SK-N-SH (cell line): ENCODE measurements around the gene PGLYRP3. TPM values are rescaled to one million over a fixed set of nuclear protein-coding genes. Genes with fewer than 3 reads are reported as not detected.
"Not testable (repeated sequence)": the region's sequence is repeated elsewhere in the genome, so short reads cannot be mapped to it uniquely, and the experiment has no call there.

Experiments
- CTCF ChIA-PET: fragments of 300-600, 350-600 bp; formaldehyde crosslinking; extraction: SDS; loops from one replicate; lab custom pipeline; 2021; lab: Yijun Ruan, JAX
- POLR2A ChIA-PET: fragments of 350-600 bp; sonication (Branson Sonifier 250); formaldehyde crosslinking; extraction: SDS; loops from one replicate; lab custom pipeline; 2020; ENCODE audit warnings: antibody characterized with exemption, inconsistent platforms; lab: Yijun Ruan, JAX
- DNase-seq: peaks from one replicate; pipeline ENCODE4 v3.0.0; 2012
- H2AFZ ChIP-seq: fragments of 200-600 bp; sonication (generic); 2 replicates; pipeline ENCODE4 v1.8.1; 2016; ENCODE audit warnings: antibody characterized with exemption, mild to moderate bottlenecking, low read depth
- H3F3A ChIP-seq: fragments of 200-600 bp; sonication (generic); replicated peaks from 2 replicates; pipeline ENCODE3; 2016; ENCODE audit warnings: antibody characterized with exemption, mild to moderate bottlenecking; ENCODE audit not compliant: insufficient read depth
- H3K27ac ChIP-seq, 2 experiments: fragments of 200-500 bp in 1 of 2; fragments of 200-600 bp in 1 of 2; sonication (Bioruptor generic) in 1 of 2; sonication (generic), shearing (Covaris generic) in 1 of 2; 2 replicates each; pipeline versions ENCODE4 v1.5.1 to v1.6.1; 2014 to 2016; ENCODE audit warnings: low read depth in 2 of 2, inconsistent platforms in 1 of 2, low read length in 1 of 2, mild to moderate bottlenecking in 1 of 2, mixed read lengths in 1 of 2
- H3K27me3 ChIP-seq: fragments of 200-600 bp; sonication (generic), shearing (Covaris generic); 2 replicates; pipeline ENCODE4 v1.6.1; 2016; ENCODE audit warnings: mixed run types; ENCODE audit not compliant: insufficient read depth
- H3K36me3 ChIP-seq, 2 experiments: fragments of 200-500 bp in 1 of 2; fragments of 200-600 bp in 1 of 2; sonication (Bioruptor generic) in 1 of 2; sonication (generic) in 1 of 2; replicated peaks in 1 of 2; 2 replicates each; pipeline versions ENCODE3 to v1.5.1; 2014 to 2016; ENCODE audit warnings: low read length in 1 of 2, mild to moderate bottlenecking in 1 of 2; ENCODE audit not compliant: insufficient read depth in 2 of 2, control insufficient read depth in 1 of 2
- H3K4me1 ChIP-seq, 2 experiments: fragments of 200-500 bp in 1 of 2; fragments of 200-600 bp in 1 of 2; sonication (Bioruptor generic) in 1 of 2; sonication (generic), shearing (Covaris generic) in 1 of 2; 2 replicates each; pipeline versions ENCODE4 v1.5.1 to v1.6.1; 2014 to 2016; ENCODE audit warnings: low read depth in 1 of 2, low read length in 1 of 2, mixed run types in 1 of 2; ENCODE audit not compliant: insufficient read depth in 2 of 2, control insufficient read depth in 1 of 2
- H3K4me2 ChIP-seq: fragments of 200-600 bp; sonication (generic), shearing (Covaris generic); 2 replicates; pipeline ENCODE4 v1.6.1; 2017; ENCODE audit warnings: mixed run types
- H3K4me3 ChIP-seq, 2 experiments: fragments of 200-500 bp in 1 of 2; fragments of 200-600 bp in 1 of 2; sonication (Bioruptor generic) in 1 of 2; sonication (generic), shearing (Covaris generic) in 1 of 2; 2 replicates each; pipeline versions ENCODE4 v1.5.1 to v1.8.1; 2014 to 2016; ENCODE audit warnings: low read depth in 2 of 2, inconsistent platforms in 1 of 2, low read length in 1 of 2, mild to moderate bottlenecking in 1 of 2, mixed read lengths in 1 of 2, moderate library complexity in 1 of 2
- H3K79me2 ChIP-seq: fragments of 200-600 bp; sonication (generic); 2 replicates; pipeline ENCODE4 v1.8.1; 2017; ENCODE audit warnings: mild to moderate bottlenecking; ENCODE audit not compliant: insufficient read depth
- H3K9ac ChIP-seq: fragments of 200-600 bp; sonication (generic); 2 replicates; pipeline ENCODE4 v1.6.1; 2017; ENCODE audit warnings: mixed run types
- H3K9me2 ChIP-seq: fragments of 200-600 bp; sonication (generic); 2 replicates; pipeline ENCODE4 v1.6.1; 2017; ENCODE audit warnings: mixed run types
- H3K9me3 ChIP-seq: fragments of 200-600 bp; sonication (generic); 2 replicates; pipeline ENCODE4 v1.6.1; 2017; ENCODE audit warnings: mixed run types, mild to moderate bottlenecking, moderate library complexity
- H4K20me1 ChIP-seq: fragments of 200-600 bp; sonication (generic); 2 replicates; pipeline ENCODE4 v1.6.1; 2017; ENCODE audit warnings: mild to moderate bottlenecking, mixed run types; ENCODE audit not compliant: insufficient read depth
- FOSL2 ChIP-seq: IDR thresholded peaks from 2 replicates; pipeline ENCODE4 v1.4.0; 2012; ENCODE audit warnings: low read depth, mild to moderate bottlenecking, moderate library complexity, borderline replicate concordance
- MXI1 ChIP-seq: IDR thresholded peaks from 2 replicates; pipeline ENCODE4 v1.6.1; 2012; ENCODE audit warnings: mild to moderate bottlenecking, low read depth, low read length, improper control_type of control experiment
- NRF1 ChIP-seq: IDR thresholded peaks from 2 replicates; pipeline ENCODE4 v1.6.1; 2012; ENCODE audit warnings: low read depth, mild to moderate bottlenecking, low read length
- PBX3 ChIP-seq: IDR thresholded peaks from 2 replicates; pipeline ENCODE4; 2012
- REST ChIP-seq: IDR thresholded peaks from 2 replicates; pipeline ENCODE4 v1.6.1; 2012; ENCODE audit warnings: mild to moderate bottlenecking, low read depth, low read length, moderate library complexity
- RXRA ChIP-seq: IDR thresholded peaks from 2 replicates; pipeline ENCODE4 v1.4.0; 2012; ENCODE audit warnings: low read depth, mild to moderate bottlenecking, borderline replicate concordance
- TAF1 ChIP-seq: IDR thresholded peaks from 2 replicates; pipeline ENCODE4 v1.6.1; 2012; ENCODE audit warnings: low read depth, mild to moderate bottlenecking, low read length, moderate library complexity, borderline replicate concordance
- TCF12 ChIP-seq: IDR thresholded peaks from 2 replicates; pipeline ENCODE4 v1.4.0; 2012
- USF1 ChIP-seq: IDR thresholded peaks from 2 replicates; pipeline ENCODE4 v1.4.0; 2012; ENCODE audit warnings: low read depth, borderline replicate concordance
- ZBTB33 ChIP-seq: IDR thresholded peaks from 2 replicates; pipeline ENCODE4 v1.4.0; 2012; ENCODE audit warnings: low read depth, borderline replicate concordance
- WGBS: methylation state at CpG from one replicate; pipeline ENCODE4 v1.1.6; 2017; ENCODE audit warnings: low lambda C conversion rate; 5-methylcytosine and 5-hydroxymethylcytosine counted together
- polyA plus RNA-seq, 3 experiments: library from polyadenylated mRNA; depleted of rRNA; stranded (reverse); fragments of >200 nt; gene quantifications; 2 replicates each; pipeline ENCODE4 v1.2.3, GENCODE V29; 2012

PGLYRP3 gene
- polyA plus RNA-seq, 1 of the 3 experiments (the other 2 are of a cell fraction), result not detected

GRCh38 chr1:153322568-153322967 is 9.8 kb upstream of the PGLYRP3 start:
- no peak for DNase-seq
- Histone ChIP-seq H3K27ac (no peak overlapping the region), H3F3A (no peaks in the 10 kb centered on the region), H3K4me2 (no peak overlapping the region), H4K20me1 (no peaks in the 10 kb centered on the region), H3K4me3 (no peak overlapping the region), H3K9ac (no peak overlapping the region), H3K9me3 (no peaks in the 10 kb centered on the region), H3K27me3 (no peaks in the 10 kb centered on the region), H3K79me2 (no peaks in the 10 kb centered on the region), H3K4me1 (no peaks in the 10 kb centered on the region), H3K9me2 (no peaks in the 10 kb centered on the region), H2AFZ (no peak overlapping the region), H3K36me3 (no peaks in the 10 kb centered on the region)
- POLR2A ChIA-PET, result no interaction called here
- CTCF ChIA-PET, result no interaction called here
- TF ChIP-seq PBX3 (no peak), USF1 (no peak), REST (no peak), RXRA (no peak), MXI1 (no peak), ZBTB33 (no peak), FOSL2 (no peak), NRF1 (no peak), TCF12 (no peak), TAF1 (no peak)
- 0% methylated on average over 1 of the region's 1 CpG for WGBS

GRCh38 chr1:153318145-153318544 is 5.4 kb upstream of the PGLYRP3 start:
- H3K4me3 ChIP-seq, CTCF ChIA-PET: not testable (repeated sequence)
- WGBS, result 2% methylated on average over 7 of the region's 7 CpGs

GRCh38 chr1:153316013-153316412 is 3.3 kb upstream of the PGLYRP3 start:
- H3K4me1 ChIP-seq, H3K9me3 ChIP-seq, H2AFZ ChIP-seq, DNase-seq, H3K9ac ChIP-seq, H3K4me2 ChIP-seq, POLR2A ChIA-PET, H3K27ac ChIP-seq, H3K79me2 ChIP-seq, H3K27me3 ChIP-seq, H3K9me2 ChIP-seq, H3F3A ChIP-seq, H4K20me1 ChIP-seq, CTCF ChIA-PET, H3K36me3 ChIP-seq, H3K4me3 ChIP-seq: not testable (repeated sequence)

More at GRCh38 chr1:153318145-153318544, 5.4 kb upstream of the PGLYRP3 start:
- H3K4me2 ChIP-seq, H3K9me3 ChIP-seq, H3K9ac ChIP-seq, H2AFZ ChIP-seq, H3K27ac ChIP-seq, POLR2A ChIA-PET, H3K4me1 ChIP-seq, H3K36me3 ChIP-seq, H3K79me2 ChIP-seq, H3K27me3 ChIP-seq, H3K9me2 ChIP-seq, H3F3A ChIP-seq, DNase-seq, H4K20me1 ChIP-seq: not testable (repeated sequence)

GRCh38 chr1:153314388-153314787 is 1.6 kb upstream of the PGLYRP3 start:
- CTCF ChIA-PET, H3K4me1 ChIP-seq: not testable (repeated sequence)

More at GRCh38 chr1:153314388-153314787, 1.6 kb upstream of the PGLYRP3 start:
- H4K20me1 ChIP-seq, H3K4me2 ChIP-seq, H3K27ac ChIP-seq, H3K79me2 ChIP-seq, DNase-seq, H3F3A ChIP-seq, H3K9ac ChIP-seq, H3K9me2 ChIP-seq, H2AFZ ChIP-seq, H3K9me3 ChIP-seq, H3K27me3 ChIP-seq, POLR2A ChIA-PET, H3K36me3 ChIP-seq, H3K4me3 ChIP-seq: not testable (repeated sequence)
